Gastroesophageal sphincter (tissue), 4 donors: Measurements from ENCODE around the gene CDH5. TPM values are rescaled to one million over a fixed set of nuclear protein-coding genes. Genes with fewer than 3 reads are reported as not detected.
"Not testable (repeated sequence)": the region's sequence is repeated elsewhere in the genome, so short reads cannot be mapped to it uniquely, and the experiment has no call there.

Source experiments
- ATAC-seq: fragments of 150-250 bp; one replicate; pipeline ENCODE4 v1.9.1; 2016; ENCODE audit warnings: mild to moderate bottlenecking, moderate library complexity
- H3K27ac ChIP-seq, 4 donors: fragments of 200-600 bp; sonication (generic) in 3 of 4; 1 replicate in 3 of 4; 2 replicates in 1 of 4; pipeline ENCODE4 v1.5.1; 2016 to 2019
- H3K27me3 ChIP-seq: fragments of 200-600 bp; sonication (generic); one replicate; pipeline ENCODE4 v1.5.1; 2019
- H3K36me3 ChIP-seq, 2 donors: fragments of 200-600 bp; sonication (generic); one replicate each; pipeline ENCODE4 v1.5.1; 2019; ENCODE audit warnings: control low read depth in 1 of 2
- H3K4me1 ChIP-seq, 3 donors: fragments of 200-600 bp; sonication (generic); 1 replicate in 2 of 3; 2 replicates in 1 of 3; pipeline ENCODE4 v1.5.1; 2016 to 2019; ENCODE audit warnings: control low read depth in 2 of 3
- H3K4me3 ChIP-seq, 2 donors: fragments of 200-600 bp; sonication (generic); one replicate each; pipeline ENCODE4 v1.5.1; 2019; ENCODE audit warnings: mild to moderate bottlenecking in 1 of 2, moderate library complexity in 1 of 2
- H3K9me3 ChIP-seq, 3 donors: fragments of 200-600 bp; sonication (generic); one replicate each; pipeline ENCODE4 v1.5.1; 2017 to 2019; ENCODE audit warnings: control low read depth in 2 of 3
- CTCF ChIP-seq, 4 experiments: fragments of 200-600 bp in 2 of 4; fragments of 450-650 bp in 2 of 4; sonication (generic) in 1 of 4; IDR thresholded peaks; one replicate each; pipeline ENCODE4 v1.5.1; 2017 to 2019; ENCODE audit warnings: antibody characterized with exemption in 4 of 4, mild to moderate bottlenecking in 2 of 4, moderate library complexity in 2 of 4
- EP300 ChIP-seq: sonication (generic); formaldehyde crosslinking; IDR thresholded peaks from one replicate; pipeline ENCODE4 v1.6.1; 2017; ENCODE audit warnings: antibody characterized with exemption, mild to moderate bottlenecking
- POLR2A ChIP-seq, 2 donors: fragments of 450-650 bp; IDR thresholded peaks; one replicate each; pipeline ENCODE4 v1.6.1; 2017; ENCODE audit warnings: antibody characterized with exemption in 2 of 2, mild to moderate bottlenecking in 2 of 2, moderate library complexity in 1 of 2
- POLR2AphosphoS5 ChIP-seq: sonication (generic); formaldehyde crosslinking; IDR thresholded peaks from one replicate; pipeline ENCODE4 v1.6.1; 2017; ENCODE audit warnings: antibody characterized with exemption
- WGBS, 2 donors: methylation state at CpG; one replicate each; pipeline ENCODE4 v1.1.5; 2018; ENCODE audit warnings: low coverage in 1 of 2; 5-methylcytosine and 5-hydroxymethylcytosine counted together
- total RNA-seq, 4 donors: library from RNA; depleted of rRNA; stranded (reverse); fragments of >200 nt; gene quantifications; one replicate each; pipeline ENCODE4 v1.1.0, GENCODE V29; 2016

Gene CDH5
- total RNA-seq, 4 donors from 2014 or later: 16.2 to 50.1 (median 38.5) TPM

- Histone ChIP-seq H3K36me3 (no peaks in the 10 kb centered on the region), H3K9me3 (no peaks in the 10 kb centered on the region), H3K27me3 (no peaks in the 10 kb centered on the region), H3K4me3 (no peak overlapping the region), H3K4me1 (peaks cover 0 to 14% (median 6%) of the 10 kb centered on the region in 3 donors), H3K27ac (no peak overlapping the region)
- no peak for TF ChIP-seq POLR2AphosphoS5
- TF ChIP-seq EP300: no peak
- TF ChIP-seq CTCF (IDR thresholded peaks at IDR 0.05): no peak
- no peak for TF ChIP-seq POLR2A (IDR thresholded peaks at IDR 0.05)
- WGBS, 2 donors: 49 to 83% methylated on average over 1 to 3 of the region's 8 CpGs
- ATAC-seq: peak; percentile 3
Measured at GRCh38 chr16:66325717-66326376, 40.6 kb upstream of the CDH5 start.

- peaks cover 0 to 14% (median 6%) of the 10 kb centered on the region in 3 donors for H3K4me1 ChIP-seq
- H3K9me3 ChIP-seq: no peaks in the 10 kb centered on the region
- no peak overlapping the region for H3K27ac ChIP-seq
- no peak for TF ChIP-seq CTCF (IDR thresholded peaks at IDR 0.05)
- TF ChIP-seq EP300: no peak
- TF ChIP-seq POLR2AphosphoS5: no peak
- no peak for TF ChIP-seq POLR2A (IDR thresholded peaks at IDR 0.05)
- no CpG with 5 or more reads among the region's 17 CpGs for WGBS, 2 donors
- H3K36me3 ChIP-seq: no peaks in the 10 kb centered on the region
- no peak overlapping the region for H3K4me3 ChIP-seq
- no peak for ATAC-seq
- H3K27me3 ChIP-seq: no peaks in the 10 kb centered on the region
Measured at GRCh38 chr16:66326991-66327513, 39.4 kb upstream of the CDH5 start.

DNA sequence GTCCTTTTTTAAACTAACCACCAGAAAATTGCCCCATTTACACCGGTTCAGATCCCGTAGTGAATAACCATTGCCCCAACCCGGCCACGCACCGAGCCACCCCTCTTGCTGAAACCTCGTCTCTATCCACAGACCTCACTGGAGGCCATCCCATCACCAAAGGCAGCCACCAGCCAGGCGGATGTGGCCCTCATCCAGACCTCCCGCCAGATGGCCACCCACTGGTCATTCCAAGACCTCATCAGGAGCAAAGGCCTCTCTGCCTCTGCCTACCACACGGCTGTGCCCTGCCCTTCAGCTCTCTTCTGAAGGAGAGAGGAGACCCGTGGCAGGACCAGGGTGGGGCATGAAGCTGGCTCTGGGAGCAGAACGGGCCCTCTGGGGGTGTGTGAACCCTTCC is 38.2 kb upstream of the CDH5 start:
- Histone ChIP-seq H3K36me3 (no peaks in the 10 kb centered on the region), H3K9me3 (no peaks in the 10 kb centered on the region), H3K27ac (no peak overlapping the region), H3K4me1 (peaks cover 0 to 14% (median 6%) of the 10 kb centered on the region in 3 donors), H3K27me3 (peaks cover 7% of the 10 kb centered on the region), H3K4me3 (no peak overlapping the region)
- WGBS, 2 donors: 97 to 100% methylated on average over 6 to 7 of the region's 11 CpGs
- ATAC-seq: no peak
- TF ChIP-seq POLR2AphosphoS5 (no peak), POLR2A (IDR thresholded peaks at IDR 0.05) (no peak), EP300 (no peak), CTCF (IDR thresholded peaks at IDR 0.05) (no peak)

- not testable (repeated sequence) for H3K27ac ChIP-seq, H3K9me3 ChIP-seq, H3K27me3 ChIP-seq, H3K36me3 ChIP-seq, ATAC-seq, H3K4me3 ChIP-seq
- peaks cover 0 to 14% (median 6%) of the 10 kb centered on the region in 3 donors for H3K4me1 ChIP-seq
- 100% methylated on average over 1 of the region's 2 CpGs; no CpG with 5 or more reads in 1 of the 2 donors for WGBS, 2 donors
Measured at GRCh38 chr16:66331464-66331863, 35.0 kb upstream of the CDH5 start.

DNA sequence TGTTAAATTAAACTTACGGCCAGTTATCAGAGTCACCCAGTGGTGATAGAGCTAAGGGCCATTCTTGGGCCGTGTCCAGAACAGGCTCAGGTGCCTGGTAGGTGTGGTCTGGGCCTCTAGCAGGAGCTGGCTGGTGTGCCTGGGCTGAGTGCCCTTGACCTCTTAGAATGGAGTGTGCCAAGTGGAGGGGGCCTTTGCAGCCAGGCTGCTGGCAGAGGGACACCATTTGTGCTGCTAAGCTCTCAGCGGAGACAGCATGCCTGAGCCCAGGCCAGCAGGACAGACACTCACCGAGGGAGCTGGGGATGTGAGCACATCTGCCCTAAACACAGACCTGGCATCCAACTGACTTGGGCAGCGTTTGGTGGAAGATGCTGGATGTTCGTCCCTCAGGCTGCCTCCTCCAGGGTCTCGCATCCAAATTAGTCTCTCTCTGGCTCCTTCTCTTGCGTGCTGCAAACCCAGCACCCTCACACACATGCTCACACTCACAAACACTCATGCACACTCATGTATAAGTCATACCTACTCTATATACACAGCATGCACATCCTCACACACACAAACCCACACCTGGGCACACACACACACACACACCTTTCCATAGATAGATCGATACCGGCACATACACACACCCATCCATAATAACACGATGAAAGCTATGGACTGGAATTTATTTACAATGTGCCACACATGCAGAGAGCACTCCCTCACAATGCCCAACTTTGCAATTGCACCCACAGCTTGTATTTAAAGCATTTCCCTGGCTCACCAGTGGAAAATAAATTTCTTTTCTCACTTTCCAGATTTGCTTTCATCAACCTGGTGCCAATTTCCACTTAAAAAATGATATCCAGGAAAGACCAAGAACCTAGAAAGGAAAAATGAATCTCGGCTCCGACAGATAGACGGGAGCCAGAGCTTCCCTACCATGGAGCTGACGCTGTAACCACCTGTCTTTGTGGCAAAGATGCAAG is 33.6 kb upstream of the CDH5 start:
- H3K4me1 ChIP-seq: no peaks in the 10 kb centered on the region
- no peak overlapping the region for H3K27ac ChIP-seq
- no peak for TF ChIP-seq POLR2A (IDR thresholded peaks at IDR 0.05)
- TF ChIP-seq EP300: no peak
- TF ChIP-seq POLR2AphosphoS5: no peak
- TF ChIP-seq CTCF (IDR thresholded peaks at IDR 0.05): no peak
- no peak for ATAC-seq
- no peak overlapping the region for H3K4me3 ChIP-seq
- H3K9me3 ChIP-seq: peaks cover 0 to 11% (median 0%) of the 10 kb centered on the region in 3 donors
- peaks cover 12% of the 10 kb centered on the region for H3K27me3 ChIP-seq
- no peaks in the 10 kb centered on the region for H3K36me3 ChIP-seq
- WGBS, 2 donors: 89 to 95% methylated on average over 10 of the region's 15 CpGs
